ENCODE results near the gene GSG1L. TPM values are rescaled to one million over a fixed set of nuclear protein-coding genes. Genes with fewer than 3 reads are reported as not detected.

The GSG1L gene
- polyA plus RNA-seq, 3 donors = 0.75 to 0.96 (median 0.77) TPM

DNA sequence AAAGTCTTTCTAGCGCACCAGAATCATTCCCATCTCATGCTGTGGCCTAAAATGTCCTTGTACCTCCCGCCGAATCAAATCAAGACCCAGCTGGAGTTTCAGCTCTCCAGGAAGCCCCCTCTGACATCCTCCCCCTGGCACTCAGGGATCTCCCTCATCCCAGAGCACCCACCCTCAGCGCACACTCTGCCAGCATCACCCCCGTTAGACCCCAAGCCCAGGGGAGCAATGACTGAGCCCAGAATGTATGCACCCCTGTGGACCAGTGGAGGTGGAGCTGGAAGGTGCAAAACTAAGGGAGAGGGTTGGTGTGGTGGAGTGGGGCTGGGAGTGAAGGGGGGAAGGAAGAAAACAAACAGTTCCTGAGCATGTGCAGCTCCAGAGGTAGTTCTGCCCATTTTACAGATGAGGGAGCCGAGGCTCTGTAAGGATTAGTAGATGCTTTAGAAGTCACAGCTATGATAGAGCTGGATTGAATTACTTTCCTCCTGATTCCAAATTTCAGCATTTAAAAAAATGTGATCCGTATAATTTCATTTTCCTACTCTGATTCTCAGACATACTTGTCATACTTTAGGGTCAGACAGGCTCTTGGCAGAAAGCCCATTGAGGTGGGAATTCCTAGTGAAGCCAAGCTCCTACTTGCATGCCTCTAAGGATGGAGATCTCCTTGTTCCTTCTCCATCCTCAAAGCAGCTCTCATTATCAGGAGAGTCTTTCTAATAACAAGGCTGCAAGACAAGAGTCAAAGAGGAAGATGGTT is 270.8 kb downstream of the GSG1L start:
- DNase-seq (ENCODE audit: extremely low read depth in 1 of 11, low read depth in 9 of 11, low spot score in 4 of 11) = no peak

DNA sequence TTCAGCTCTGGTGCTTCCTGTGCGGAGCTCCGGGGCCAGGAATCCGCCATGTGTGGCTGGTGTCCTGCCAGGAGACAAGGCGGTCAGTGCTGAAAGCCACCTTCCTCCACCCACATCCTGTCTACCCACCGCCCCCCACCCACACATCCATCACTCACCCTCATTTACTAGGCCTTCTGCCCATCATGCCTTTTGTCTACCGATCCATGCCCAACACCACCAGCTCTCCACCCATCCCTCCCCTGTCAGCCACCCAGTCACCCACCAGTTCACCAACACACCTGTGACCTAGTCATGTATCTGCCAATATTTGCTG is 272.2 kb downstream of the GSG1L start:
- no peak for DNase-seq (ENCODE audit: extremely low read depth in 1 of 11, low read depth in 9 of 11, low spot score in 4 of 11)

DNA sequence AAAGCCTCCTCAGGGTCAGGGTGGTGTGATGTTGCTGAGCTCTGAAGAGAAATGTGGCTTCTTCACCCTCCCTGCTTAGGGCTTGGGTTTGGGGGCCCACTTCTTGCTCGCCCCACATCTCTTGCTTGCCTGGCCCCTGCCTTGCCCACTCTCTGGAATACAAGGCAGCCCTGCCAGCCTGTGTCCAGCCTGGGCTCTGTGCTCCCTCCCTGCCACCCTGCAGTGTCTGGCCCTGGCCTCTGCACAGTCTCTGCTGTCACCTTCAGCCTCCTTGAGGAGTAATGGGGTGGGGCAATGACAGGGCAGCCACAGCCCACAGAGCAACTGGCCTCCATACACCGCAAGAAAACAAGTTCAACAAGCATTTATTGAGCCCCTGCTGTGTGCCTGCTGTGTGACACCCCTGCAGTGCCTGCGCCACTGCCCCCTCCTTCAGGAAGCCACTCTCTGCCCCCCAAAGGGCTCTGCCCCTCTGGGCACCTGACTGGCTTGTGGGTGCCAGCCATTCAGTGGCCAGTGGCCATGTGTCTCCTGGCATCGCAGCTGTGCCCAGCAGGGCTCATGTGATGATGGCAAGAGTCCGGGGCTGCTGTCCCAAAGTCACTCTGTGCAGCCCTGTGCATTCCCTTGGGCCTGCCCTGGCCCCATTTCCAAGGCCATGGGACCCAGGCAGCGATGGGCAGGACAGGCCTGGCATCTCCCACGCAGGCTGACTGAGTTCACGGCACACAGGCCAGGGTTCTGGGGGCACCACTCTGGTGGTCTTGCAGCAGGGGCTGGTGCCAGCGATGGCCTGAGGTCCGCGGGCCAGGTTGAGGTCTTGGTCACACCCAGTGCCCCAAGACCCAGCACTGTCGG is 272.7 kb downstream of the GSG1L start:
- DNase-seq (ENCODE audit: extremely low read depth in 1 of 11, low read depth in 9 of 11, low spot score in 4 of 11) = no peak

DNA sequence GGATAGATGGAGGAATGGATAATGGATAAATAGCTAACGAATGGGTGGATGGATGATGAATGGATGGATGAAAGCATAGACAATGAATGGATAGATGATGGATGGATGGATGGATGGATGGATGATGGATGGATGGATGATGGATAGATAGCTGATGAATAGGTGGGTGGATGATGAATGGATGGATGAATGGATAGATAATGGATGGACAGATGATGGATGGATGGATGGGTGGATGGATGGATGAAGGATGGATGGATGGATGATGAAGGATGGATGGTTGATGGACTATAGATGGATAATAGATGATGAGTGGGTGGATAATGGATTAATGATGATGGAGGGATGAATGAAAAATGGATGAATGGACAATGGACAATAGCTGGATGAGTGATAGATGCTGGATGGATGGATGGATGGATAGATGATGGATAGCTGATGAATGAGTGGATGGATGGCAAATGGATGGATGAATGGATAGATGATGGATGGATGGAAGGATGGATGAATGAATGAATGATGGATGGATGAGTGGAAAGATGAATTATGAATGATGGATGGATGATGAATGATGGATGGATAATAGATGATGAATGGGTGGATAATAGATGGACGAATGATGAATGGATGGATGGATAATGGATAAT is 273.8 kb downstream of the GSG1L start:
- no peak for DNase-seq (ENCODE audit: extremely low read depth in 1 of 11, low read depth in 9 of 11, low spot score in 4 of 11)

DNA sequence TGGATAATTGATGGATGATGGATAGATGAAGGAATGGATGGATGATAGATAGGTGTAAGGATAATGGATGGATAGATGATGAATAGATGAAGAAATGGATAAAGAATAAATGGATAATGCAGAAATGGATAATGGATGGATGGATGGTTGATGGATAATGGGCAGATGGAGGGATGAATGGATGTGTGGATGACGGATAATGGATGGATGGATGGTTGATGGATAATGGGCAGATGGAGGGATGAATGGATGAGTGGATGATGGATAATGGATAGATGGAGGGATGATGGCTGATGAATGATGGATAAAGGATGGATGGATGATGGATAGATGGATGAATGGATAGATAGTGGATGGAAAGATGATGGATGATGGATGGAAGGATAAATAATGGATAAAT is 274.4 kb downstream of the GSG1L start:
- no peak for DNase-seq (ENCODE audit: extremely low read depth in 1 of 11, low read depth in 9 of 11, low spot score in 4 of 11)

DNA sequence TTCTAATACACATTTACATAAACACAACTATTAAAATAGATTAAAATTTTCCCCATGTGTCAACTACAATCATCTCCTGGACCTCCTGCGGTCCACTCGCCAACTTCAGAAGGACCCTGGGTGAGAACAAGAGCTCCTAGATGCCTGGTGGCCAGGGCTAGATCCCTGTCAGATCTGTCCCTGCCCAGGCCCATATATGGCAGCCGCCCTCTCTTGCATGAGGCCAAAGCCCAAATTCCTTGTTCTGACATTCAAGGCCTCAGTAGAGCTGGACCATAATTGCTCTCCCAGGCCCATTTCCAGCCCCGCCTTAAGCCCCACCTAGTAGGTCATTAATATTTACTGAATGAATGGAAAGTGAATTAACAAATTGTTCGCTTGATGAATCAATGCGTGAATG is 275.8 kb downstream of the GSG1L start:
- no peak for DNase-seq (ENCODE audit: extremely low read depth in 1 of 11, low read depth in 9 of 11, low spot score in 4 of 11)

DNA sequence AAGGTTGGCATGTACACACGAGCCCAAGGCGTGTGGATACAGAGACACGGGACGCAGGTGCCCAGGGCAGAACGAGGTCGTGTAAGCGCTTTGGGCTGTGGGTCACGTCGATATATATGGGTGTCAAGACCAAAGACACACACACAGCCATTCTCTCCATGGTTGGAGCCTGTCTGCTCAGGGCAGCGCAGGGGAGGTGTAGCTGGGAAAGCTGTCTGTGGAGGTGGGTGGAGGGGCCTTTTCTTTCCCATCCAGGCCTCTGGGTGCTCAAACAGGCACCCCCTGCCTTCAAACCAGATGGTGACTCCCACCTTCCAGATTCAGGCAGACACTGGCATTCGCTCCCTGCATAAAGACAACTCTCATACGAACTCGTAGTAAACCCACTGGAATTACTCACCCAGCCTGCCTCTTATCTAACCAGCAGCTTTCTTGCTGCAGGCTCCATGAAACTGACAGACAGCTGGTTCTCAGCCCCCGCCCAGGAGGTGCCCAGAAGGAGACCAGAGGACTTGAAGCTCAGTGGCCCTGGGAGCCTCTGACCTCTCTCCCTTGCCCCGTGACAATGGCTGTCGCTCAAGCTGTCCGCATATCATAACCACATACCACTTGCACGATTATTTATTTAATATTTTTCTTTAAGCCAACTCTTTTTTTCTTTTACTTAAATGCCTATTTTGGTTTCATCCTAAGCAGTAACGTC is 276.4 kb downstream of the GSG1L start:
- DNase-seq (ENCODE audit: extremely low read depth in 1 of 11, low read depth in 9 of 11, low spot score in 4 of 11) = no peak

DNA sequence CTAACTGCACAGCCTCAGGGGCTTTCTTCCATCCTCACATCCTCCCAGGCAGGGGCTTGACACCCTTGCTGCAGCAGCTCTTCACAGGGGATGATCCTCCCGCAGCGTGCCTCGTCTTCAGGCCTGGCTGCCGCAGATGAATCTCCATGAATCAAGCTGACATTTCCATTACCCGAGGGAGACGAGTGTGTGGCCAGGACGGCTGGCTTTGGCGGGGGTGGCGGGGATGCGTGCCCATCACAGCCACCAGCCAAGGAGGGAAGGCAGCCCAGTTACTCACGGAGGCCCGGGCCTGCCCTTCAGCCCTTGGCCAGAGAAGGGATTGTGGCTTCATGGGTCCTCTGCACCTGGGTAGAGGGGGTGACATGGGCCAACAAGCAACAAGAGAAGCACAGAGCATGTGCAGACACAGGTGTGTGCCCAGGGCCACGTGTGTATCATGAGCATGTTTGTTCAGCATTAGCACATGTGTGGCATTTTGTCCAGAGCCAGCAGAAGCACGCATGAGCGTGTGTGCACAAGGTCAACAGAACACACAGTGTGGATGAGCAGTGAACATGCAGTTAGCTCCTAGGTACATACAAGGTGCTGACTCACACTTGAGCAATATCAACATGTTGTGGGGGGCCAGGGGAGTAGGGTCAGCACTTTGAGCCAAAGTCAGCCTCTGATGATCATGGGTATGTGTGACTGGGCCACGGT is 277.1 kb downstream of the GSG1L start:
- no peak for DNase-seq (ENCODE audit: extremely low read depth in 1 of 11, low read depth in 9 of 11, low spot score in 4 of 11)

DNA sequence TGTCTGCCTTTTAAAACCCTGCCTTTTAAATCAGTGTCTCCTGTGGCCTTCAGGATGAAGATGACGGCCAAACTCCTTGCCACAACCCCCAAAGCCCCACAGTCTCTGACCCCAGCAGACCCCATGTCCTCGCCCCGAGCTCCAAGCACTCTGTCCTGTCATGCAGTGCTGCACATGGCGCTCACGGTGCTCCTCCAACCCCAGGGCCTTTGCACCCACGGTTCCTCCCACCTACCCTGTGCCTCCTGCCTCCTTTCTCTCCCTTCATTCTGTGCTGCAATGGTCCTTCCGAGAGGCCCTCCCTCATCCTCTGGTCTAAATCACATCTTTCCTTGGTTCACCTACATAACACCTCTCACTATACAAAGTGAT is 278.2 kb downstream of the GSG1L start:
- no peak for DNase-seq (ENCODE audit: extremely low read depth in 1 of 11, low read depth in 9 of 11, low spot score in 4 of 11)

DNA sequence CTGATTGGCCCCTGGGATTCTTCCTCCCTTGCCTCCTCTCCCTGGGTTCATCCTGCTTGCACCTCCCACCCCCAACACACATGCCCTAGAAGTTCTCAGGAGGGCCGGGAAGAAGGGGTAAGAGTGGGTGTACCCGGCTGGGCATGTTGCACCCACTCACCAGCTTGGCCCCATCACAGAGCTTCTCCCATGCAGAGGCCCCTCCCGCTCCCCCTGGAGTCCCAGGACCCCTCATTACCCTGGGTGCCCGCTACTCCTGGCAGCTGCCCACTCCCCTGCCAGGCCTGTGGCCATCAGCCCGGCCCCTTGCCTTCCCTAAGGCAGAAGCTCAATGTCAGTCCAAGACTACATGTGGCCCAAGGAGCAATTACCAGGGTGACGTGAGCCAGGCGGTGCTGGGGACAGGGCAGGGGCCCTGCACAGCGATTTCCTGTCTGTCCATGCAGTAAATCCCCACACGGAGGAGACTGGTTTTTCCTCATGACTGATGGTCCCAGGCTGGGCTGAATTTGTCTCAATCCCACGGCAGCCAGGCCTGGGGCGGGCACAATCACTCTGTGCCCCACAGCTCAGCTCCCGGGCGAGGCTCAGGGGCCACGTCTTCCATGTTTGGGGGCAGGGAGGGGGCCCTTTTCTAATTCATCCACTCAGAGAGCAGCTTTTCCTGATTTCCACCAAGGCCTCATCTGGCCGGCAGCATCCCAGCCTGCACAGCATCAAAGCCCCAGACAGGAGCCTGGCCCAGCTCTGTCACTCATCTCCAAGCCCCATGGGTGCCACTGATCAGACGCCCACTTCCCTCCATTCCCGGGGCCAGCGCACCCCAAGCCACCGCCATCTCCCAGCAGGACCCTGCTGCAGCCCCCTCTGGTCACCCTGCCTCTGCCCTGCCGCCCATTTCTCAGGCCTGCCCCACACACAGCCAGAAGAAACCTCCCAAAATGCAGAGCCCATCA is 278.9 kb downstream of the GSG1L start:
- DNase-seq (ENCODE audit: extremely low read depth in 1 of 11, low read depth in 9 of 11, low spot score in 4 of 11) = peak in 2 of 11 donors; percentile 32 to 36

DNA sequence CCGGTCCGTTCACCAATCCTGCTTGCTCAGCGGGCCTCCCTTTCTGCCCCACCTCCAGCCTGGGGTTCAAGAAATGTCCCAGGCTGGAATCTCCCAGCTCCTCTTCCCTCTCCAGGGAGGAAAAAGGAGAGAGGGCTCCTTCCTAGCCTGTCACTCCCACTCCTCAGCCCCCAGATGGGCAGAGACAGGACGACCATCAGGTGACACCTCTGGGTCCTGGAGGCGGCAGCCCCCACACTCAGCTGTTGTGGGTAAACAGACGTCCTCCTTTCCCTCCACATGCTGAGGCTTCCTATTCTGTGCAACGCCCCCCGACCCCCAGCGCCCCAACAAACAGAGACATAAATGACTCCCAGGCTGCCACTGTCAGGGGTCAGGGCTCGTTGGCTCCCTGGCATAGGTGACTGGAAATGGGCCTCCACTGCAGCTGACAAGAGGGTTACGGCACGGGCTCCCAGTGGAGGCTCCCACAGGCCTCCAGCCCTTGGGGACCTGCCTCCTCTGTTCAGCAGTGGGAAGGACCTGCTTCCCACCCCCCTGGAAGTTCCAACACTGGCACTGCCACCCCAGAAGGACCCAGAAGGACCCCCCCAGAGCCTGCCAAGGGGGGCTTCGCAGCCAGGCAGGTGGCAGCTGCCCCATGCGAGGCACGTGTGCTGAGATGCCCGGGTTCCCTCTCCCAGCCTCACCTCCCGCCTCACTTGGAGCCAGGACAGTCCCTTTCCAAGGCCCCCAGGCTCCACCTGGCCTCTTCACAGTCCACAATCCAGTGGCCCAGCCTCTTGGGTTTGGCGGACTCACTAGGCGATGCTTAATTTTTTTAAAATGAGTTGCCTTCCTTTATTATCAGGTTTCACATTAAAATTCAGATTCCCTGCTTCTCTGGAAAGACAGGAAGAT is 281.3 kb downstream of the GSG1L start:
- DNase-seq (ENCODE audit: extremely low read depth in 1 of 11, low read depth in 9 of 11, low spot score in 4 of 11) = no peak

DNA sequence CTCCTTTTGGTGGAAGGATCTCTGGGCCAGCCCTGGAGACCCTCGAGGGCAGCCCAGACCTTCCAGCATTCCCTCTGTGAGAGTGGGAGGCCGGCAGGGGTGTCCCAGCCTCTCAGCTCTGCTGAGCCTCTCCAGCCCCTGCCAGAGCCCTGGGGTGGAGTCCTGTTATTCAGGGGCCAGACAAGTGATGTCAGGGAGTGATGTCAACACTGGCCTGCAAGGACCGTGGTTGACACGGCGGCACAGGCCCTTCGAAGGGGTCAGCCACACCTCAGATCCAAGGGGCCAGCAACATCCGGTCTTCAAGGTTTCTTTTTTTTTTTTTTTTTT is 282.4 kb downstream of the GSG1L start:
- DNase-seq (ENCODE audit: extremely low read depth in 1 of 11, low read depth in 9 of 11, low spot score in 4 of 11) = no peak

DNA sequence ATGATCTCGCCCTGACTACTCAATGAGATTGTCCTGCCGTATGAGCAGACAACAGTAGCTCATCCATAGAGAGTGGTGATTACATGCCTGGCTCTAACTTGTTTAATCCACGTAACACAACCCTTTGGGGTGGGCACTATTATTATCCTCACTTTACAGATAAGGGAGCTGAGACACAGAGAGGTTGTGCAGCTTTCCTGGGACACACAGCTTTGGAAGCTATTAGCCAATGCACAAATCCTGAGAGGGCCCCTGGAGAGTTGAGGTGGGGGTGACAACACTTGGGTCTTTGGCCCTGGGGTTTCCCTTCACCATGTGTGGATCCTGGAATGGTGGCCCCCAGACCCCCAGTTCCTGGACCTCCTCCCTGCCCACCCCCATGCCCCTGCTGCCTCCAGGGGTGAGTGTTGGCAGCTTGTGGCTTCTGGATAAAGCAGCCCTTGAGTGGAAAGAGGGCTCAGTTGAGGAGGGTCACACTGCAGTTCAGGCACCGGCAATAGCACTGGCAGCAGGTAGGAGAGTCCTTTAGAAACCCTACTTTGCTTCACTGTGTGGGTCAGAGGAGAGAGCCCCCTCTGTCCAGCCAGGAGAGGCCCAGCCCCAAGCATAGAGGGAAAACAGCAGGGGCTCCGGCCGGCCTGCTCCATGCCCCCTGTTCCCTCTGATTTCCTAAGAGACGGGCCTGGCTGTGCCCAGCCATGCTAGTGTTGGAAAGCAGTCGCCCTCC is 282.9 kb downstream of the GSG1L start:
- DNase-seq (ENCODE audit: extremely low read depth in 1 of 11, low read depth in 9 of 11, low spot score in 4 of 11) = no peak

DNA sequence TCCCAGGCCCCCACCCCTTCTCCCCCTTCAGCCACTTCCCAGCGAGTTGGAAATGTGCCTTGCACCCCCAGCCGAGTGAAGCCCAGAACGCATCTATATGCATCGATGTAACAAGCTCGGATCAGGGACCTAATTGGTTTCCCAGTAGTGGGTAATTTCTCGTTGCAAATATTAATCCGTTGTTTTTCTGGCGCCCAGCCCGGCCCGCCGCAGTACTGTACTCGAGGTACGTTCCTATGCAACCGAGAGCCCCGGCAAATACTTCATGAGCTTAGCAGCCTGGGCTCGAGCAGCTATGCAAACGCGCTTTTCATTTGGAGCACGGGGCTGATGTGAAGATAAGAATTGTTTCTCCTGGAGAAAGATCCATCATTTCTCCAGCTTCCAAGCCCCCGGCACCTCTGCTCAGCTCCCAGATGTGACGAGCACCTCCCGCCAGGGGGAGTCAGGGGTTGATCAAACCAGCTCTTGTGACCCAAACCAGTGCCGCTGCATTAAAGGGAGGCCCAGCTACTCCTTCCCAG is 283.8 kb downstream of the GSG1L start:
- DNase-seq (ENCODE audit: extremely low read depth in 1 of 11, low read depth in 9 of 11, low spot score in 4 of 11) = peak in 2 of 11 donors; percentile 27 to 30

DNA sequence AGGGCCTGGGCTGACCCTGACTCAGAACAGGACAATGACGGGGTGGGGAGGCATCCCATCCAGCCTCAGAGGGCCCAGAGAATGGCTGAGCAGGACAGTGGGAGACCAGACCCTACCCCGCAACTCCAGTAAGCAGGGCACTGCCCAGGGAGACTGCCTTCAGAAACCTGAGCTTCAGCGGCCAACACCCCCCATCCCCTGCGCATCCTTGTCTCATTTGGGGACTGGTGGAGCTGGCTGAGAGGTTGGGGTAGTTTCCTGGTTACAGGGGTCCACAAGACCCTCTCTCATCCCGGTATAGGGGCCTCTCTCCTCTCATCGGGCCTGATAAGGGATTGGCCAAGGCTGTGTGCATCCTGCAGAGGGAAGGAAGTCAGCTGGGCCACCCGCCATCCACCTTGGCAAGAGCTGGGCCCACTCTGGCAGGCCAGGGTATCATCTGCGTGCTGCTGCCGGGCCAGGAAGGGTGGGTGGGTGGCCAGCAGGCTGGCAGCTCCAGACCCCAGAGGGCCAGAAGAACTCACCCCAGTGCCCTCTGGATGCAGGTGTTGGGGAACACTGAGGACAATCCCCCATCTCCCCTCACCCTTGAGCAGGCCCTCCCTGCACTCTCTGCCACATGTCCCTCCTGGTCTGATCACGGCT is 284.5 kb downstream of the GSG1L start:
- DNase-seq (ENCODE audit: extremely low read depth in 1 of 11, low read depth in 9 of 11, low spot score in 4 of 11) = no peak

All from renal cortex interstitium (tissue), 11 donors.